Kasumi-1 (cell line): ENCODE measurements around the gene JADE2.
A peak's percentile ranks its signal among the peaks of the same experiment; 100 is the strongest.
"Not testable (repeated sequence)": the region's sequence is repeated elsewhere in the genome, so short reads cannot be mapped to it uniquely, and the experiment has no call there.

Experiments
- DNase-seq, 2 experiments: peaks; one replicate each; lab custom pipeline; 2025; lab: John Stamatoyannopoulos, UW

JADE2 gene

DNA sequence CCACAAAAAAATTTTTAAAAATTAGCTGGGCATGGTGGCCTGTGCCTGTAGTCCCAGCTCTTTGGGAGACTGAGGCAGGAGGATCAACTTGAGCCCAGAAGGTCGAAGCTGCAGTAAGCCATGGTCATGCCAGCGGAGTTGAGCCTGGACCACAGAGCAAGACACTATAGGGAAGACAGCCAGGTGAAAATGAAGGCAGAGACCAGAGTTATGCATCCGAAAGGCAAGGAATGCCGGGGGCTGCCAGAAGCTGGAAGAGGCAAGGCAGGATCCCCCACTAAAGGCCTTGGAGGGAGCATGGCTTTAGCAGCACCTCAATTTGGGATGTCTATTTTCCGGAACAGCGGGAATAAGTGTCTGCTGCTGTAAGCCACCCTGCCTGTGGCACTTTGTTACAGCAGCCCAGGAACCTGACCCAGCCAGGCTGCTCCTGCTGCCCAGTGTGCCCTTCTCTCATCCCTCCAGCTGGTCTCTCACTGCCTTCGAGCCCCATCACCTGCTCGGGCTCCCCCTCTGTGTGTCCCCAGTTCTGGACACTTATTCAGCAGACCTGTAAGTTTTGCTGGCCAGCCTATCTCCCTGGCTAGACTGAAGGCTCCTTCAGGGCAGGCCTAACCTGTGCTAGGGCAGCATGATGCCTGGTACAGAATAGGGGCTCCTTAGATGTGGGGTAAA is 16.8 kb upstream of the JADE2 start:
- DNase-seq, result no peak

DNA sequence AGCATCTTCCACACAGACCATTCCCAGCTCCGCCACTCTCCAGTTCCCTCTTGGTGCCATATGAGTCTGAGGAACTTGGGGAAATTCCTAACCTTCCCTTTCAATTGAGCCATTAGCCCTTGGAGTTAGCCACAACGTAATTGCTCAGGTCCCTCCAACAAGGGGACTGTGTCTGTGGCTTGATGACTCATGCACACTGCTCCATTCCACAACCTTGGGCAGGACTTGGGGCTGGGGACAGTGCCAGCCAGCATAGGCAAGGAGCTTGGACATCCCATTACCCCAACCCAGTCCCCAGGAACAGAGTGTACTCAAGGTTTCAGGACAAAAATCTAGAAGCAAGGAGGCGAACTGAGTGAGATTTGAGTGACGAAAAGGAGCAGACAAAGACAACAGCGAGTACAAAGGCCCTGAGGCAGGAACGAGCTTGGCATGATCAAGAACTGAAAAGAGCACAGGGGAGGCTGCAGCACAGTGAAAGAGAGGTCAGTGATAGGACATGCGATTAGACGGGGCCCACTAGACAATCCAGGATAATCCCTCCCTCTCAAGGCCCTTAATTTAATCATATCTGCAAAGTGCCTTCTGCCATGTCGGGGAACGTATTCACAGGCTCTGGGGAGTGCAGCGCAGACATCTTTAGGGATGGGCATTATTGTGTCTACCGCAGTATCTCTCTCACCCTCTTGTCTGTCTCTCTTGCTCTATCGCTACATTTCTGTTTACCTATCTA is 16.0 kb upstream of the JADE2 start:
- no peak for DNase-seq

DNA sequence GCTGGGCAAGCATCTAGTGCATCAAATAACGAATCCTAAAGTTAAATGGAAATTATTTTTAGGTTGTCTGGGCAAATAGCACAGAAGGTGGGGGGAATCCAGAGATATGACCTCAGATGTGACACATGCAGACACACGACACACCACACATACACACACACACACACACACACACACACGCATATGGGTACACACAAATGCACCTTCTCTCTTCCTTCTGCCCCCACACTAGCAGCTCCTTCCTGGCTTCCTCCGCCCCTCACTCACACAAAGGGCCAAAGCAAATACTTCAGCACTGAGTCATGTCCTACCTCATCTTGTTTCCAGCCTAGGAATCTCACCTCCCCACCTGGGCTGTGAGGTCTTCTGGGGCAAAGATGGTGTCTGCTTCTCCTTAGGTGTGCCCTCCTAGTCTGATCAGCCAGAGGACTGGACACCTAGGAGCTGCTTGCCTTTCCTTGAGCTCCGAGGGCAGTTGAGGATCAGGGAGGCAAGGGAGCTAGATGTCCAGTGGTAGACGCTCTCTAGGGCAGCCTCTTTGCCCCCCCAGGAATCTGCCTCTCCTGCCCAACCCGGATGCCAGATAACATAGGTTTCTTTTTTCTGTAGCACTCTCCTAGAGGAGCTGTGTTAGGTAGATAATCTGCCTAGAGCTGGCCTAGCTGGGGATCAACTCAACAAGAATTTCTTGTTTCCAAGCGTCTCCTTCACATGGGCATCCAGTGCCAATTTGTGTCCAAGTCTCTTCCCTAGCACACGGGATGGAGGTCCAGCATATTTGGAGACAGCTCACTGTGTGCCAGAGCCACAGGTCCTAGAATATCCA is 14.3 kb upstream of the JADE2 start:
- DNase-seq, result no peak

DNA sequence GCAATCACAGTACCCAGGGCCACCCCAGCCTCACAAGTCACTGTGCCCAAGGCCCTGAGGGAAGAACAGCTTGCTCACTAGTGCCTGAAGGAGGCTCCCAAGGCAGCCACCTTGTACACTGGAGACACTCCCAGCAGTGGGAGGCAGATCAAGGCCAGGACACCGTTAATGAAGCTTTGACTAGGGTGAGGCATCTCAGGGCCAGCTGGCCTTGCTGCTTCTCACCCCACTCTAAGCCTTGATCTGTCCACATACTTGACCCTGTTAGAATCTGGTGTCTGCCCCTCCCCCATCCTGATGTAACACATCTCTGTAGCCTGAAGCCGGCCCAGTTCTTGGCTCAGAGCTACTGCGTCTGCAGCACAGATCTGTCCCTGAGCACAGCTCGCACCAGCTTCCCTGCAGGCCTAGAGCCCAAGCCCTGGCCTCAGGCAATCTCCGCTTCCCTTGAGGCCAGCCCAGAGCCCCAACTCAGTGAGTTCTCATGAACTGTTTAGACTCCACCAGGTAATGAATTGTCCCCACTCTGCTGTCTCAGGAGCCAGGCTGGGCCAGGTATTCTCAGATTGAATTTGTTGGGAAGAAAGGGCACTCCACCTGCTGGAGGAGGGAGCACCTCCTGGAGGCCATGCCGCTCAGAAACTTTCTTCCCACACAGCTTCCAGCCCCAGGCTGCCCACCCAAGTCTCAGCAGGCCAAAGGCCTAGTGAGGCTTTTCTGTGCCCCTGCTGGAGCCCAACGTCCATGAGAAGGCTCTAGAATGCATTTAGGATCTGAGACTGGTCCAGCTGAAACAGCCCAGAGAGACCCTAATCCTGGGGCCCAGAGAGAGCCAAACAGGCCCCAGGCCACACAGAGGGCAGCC is 13.4 kb upstream of the JADE2 start:
- DNase-seq, result no peak

DNA sequence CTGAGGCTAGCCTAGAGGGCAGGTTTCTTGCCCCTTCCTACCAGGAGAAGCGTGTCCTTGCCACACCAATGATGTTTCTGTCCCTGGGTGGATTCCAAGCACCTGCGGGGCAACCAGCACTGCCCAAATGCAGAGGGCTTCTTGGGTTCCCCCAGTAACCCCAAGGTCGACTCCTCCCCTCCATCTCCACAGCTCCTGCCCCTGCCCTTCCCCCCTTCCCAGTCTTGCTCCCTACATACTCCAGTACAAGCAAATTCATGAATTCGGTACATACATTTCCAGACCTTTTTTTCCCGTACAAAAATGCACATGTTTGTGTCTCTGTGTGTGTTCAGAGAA is 12.8 kb upstream of the JADE2 start:
- DNase-seq, result no peak

DNA sequence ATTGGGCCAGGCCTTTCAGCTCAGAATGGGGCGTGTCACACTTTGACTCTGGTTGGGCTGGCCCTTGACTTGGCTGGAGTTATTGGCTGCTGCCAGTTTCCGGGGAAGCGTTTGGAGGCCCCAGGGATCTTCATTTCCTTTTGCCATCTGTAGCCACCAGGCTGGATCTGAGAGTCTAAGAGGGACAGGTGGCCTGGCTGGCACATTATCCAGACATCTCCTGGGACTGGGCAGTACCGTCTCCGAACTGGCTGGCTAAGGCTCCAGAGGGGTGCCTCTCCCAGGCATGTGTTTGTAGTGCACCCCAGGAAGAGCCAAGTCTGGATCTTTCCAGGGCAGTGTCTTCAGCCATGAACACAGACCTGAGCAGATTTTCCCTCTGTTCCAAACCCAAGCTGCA is 9.7 kb upstream of the JADE2 start:
- no peak for DNase-seq

DNA sequence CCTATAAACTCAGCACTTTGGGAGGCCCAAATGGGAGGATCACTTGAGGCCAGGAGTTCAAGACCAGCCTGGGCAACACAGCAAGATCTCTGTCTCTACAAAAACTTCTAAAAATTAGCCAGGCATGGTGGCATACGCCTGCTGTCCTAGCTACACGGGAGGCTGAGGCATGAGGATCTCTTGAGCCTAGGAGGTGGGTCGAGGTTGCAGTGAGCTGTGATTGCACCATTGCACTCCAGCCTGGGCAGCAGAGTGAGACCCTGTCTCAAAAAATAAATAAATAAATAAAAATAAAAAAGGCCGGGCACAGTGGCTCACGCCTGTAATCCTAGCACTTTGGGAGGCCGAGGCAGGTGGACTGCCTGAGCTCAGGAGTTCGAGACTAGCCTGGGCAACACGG is 8.5 kb upstream of the JADE2 start:
- DNase-seq, result not testable (repeated sequence)

DNA sequence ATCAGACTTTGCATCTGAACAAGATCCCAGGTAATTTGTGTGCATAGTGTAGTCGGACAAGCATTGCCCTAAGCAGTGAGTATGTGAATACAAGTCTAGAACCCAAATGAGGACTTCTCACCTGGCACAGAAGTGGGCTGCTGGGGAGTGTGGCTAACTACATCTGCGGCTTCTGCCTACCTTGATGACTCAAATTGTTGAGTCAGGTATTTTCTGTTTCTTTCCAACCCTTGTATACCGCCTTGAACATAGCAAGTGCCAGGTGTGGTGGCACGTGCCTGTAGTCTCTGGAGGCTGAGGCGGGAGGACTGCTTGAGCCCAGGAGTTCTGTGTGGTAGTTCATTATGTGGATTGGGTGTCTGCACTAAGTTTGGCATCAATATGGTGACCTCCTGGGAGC is 7.9 kb upstream of the JADE2 start:
- no peak for DNase-seq

DNA sequence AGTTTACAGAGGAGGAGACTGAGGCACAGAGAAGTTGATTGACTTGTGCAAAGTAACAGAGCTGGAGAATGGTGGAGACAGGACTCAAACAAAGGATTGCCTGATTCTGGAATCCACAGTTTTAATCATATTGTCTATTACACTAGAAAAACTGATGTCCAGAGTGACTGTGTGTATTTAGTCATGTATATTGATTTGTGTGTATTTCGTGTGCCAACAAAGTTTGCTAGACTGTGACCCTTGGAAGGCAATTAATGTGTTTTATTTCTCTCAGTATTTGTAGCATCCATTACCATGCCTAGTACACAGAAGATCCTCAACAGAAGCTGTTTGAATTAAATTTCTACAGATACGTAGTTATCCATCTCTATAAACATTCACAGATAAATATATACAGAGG is 5.5 kb upstream of the JADE2 start:
- DNase-seq, result no peak

DNA sequence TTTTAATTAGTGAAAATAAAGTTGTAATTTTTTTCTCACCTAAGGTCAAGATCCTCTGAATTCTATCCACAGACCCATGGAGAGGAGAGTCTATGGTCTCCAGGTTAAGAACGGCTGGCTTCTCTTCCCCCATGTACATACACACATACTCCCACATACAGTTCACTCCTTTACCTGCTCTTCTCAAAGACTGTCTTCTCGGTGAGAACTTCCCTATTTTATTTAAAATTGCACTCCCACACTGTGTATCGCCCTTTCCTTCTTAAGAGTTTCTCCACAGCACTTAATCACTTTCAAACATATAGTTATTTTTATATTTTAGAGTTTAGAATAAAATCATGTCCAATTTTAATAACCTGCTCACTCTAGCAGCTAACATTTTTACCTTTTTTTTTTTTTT is 3.6 kb upstream of the JADE2 start:
- DNase-seq, result peak; percentile 84 to 94

DNA sequence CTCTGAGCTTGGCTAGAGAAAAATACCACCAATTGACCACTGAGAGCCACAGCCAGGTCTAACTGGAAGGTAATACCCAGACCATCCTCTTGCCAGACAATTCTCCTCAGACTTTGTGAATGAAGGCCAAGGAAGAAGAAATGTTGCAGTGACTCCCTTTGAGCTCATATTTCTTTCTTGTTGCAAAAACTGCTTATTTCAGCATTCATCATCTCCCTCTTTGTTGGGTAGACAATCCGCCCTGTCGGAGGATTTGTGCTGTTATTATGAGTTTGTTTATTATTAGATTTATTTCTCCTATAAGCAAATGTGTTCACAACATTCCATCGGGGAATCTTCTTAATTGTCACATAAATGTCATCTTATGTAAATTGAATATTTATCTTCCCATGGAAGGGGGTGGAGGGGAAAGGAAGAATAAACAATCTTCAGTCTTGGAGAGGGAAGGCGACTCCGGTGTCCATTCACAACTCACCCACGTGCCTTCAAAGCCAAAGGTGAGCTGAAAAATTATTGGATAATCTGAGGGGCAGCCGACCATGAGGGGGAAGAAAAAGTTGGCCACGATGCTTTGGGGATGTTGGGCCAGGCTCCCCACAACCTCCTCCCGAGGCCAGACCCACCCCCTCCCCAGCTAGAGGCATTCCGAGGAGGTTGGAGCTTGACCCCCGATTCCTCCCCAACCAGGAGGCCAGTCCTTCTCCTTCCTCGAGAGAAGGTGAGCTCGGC is 1.8 kb upstream of the JADE2 start:
- peak in 1 of 2 experiments; percentile 30 for DNase-seq

DNA sequence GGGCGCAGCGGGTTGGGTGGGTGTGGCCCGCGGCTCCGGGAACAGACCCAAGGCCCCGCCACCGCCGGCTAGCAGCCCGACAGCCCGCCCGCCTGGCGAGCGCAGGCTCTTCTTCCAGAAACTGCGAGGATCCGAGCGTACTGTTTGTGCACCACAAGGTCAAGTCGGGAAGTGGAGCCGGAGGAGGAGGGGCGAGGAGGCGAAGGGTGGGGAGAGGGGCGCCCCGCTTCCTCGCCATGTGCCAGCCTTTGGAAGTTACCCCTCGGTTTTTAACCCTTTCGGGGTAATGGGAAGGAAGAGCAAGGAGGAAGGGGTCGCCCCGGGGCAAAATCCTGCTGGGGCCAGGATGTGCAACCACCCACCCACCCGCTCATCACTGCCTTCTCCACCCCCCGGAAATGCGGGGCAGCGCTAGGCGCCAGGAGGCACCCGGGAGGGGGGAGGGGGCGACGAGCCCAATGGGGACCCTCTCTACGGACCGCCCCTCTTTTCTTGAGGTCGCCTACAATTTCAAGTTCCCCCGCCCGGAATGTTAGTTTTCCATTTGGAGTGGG is 1.1 kb upstream of the JADE2 start:
- peak; percentile 80 to 89 for DNase-seq

DNA sequence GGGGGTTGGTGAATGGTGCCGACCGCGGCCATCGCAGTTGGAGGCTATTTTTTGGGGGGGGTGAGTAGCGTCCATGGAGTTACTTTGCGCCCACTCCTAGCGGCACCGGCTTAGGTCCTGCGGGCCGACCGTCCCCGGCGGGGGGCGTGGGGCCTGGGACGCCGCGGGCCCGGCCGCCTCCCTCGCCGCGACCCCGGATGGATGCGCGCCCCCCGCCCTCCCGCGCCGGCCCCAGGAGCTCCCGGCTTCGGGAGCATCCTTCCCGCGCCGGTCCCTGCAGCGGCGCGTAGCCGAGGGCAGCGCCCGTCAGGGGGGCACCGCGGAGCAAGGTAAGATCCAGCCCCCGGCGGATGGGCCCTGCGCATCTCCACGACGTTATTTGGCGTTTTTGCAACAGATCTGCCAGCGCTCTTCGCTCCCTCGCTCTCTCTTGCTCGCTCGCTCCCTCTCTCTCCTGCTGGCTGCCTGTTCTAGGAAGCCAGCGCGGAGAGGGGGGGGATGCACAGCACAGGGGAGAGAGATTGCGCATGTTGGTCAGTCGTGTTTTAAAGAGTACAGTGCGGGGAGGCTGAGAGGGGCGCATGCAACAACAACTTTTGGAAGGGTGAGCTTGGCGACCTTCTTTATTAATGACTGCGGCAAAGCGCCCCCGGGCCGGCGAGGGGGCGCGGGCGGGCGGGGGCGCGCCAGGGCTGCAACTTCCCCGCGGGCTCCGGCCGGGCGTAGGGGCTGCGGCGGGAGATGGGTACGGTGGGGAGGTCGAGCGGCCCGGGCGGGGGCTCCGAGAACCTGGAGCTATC is 413 bp downstream of the JADE2 start:
- peak; percentile 44 to 52 for DNase-seq

DNA sequence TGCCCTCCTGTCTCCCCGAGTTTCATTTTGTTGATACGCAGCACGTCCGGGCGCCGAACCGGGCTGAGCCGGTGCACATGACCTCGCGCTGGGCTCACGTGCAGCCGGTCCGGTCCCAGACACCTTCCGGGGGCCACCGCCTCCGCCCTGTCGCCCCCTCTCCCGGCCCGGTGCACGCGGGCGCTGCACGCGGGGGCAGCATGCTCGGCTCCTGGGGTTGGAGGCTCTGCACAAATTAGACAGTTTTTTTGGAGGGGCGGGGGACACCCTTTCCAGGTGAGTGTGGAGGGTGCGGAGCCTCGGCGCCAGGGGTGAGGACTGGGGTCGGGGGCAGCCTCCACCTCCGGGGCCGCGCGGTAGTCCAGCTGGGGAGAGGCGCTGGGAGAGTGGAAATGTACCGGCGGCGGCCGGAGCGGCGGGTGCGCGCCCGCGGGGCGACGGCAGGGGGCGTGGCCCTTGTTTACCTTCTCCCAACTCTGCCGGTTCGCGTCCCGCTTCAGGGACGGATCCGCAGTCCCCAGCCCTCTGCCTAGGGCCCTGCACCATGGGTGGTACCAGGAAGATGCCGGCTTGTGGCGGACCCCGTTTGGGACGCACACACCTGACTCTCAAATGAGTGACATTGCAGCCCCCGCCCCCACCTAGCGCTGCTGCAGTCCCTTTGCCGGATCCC is 1.1 kb downstream of the JADE2 start:
- DNase-seq, result peak; percentile 82 to 89

DNA sequence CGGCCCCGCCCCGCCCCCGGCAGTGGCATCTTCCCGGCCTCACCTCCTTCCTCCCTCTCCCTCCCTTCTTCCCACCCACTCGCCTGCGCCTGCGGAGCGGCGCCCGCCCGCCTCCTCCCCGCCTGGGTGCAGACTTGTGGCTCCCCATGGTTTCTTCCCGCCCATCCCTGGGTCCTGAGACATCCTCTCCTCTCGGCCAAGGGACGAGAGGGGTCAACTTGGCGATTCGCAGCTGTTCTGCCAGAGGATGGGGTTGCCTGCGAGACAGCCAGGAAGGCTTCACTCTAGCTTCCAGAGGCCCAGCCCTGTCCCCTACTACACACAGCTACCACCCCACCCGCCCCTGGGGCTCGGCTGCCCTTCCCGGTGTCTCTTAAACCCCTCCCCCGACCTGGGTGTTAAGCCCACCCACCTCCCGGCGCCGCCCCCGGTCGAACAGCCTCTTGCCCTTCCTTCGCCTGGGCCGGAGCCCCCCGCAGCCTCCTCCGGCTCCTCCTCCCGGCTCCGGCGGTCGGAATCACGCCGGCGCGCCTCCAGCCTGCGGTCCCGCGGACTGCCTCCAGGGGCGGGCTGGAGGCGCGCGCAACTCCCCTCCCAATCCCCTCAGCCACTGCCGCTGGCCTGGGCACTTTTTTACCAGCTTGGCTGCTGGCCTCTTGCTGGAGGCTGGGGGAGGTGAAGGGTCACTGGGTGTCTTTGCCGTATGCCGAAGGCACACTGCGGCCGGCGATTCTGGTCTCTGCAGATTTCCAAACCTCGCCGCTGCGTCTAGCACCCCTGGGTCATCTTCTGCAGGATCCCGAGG is 1.9 kb downstream of the JADE2 start:
- peak; percentile 82 to 89 for DNase-seq

DNA sequence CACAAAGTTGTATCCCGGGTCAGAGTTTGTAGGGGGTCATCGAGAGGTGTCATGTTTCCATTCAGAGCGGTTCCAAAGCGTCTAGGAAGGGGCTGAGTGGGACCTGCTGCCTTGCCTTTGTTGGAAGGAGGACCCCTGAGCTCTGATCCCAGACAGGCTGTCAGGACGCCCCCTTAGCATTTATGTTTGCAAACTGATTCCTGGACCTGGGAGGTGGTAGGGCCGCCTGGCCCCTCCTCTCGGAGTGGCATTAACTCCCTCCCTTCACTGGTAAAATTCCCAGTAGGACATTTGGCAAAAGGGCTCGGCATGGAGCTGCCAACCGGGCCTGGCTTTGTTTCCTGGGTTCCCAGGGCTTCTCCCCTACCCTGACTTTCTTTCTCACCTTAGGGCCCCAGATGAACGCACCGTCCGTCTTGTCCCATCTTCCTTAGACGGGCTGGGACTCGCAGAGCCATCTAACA is 2.5 kb downstream of the JADE2 start:
- no peak for DNase-seq

DNA sequence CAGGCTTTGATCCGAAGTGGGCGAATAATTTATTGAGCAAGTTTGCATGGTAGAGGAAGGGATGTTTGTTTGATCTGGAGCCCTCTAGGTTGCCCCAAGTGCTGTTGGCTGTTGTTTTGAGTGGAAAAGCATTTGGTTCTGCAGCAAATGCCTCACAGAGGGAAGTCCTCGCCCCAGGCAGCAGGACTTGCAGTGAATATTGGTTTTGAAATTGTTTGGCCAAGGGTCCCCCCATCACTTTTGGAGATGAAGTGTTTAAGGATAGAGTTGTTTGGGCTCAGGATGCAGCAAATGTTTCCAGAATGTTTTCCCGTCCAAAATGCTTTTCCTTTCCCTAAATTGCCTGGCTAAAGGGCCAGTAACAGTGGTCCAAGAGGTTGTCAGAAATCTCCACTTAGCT is 3.1 kb downstream of the JADE2 start:
- DNase-seq, result no peak

DNA sequence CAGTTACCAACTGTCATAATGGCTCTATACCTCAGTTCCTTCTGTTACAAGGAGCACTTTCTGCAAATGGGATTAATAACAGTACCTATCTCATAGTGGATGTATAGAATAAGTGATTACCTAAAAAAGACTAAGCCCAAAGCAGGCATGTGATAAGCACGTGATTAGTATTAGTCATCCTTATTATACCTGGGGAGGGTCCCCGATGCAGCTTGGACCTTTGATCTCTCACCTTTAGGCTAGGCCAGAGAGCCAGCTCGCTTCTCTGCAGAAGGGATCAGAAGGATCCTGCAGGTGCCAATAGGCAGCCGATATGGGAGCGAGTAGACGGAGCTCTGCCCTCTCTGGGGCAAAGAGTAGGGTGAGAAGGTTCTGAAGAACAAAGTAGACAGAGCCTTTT is 4.0 kb downstream of the JADE2 start:
- no peak for DNase-seq
